Thyroid gland (tissue), 4 donors: Measurements from ENCODE around the gene PMIS2.

Experiments
- CTCF ChIP-seq, 6 experiments: fragments of 200-600 bp in 3 of 6; fragments of 450-650 bp in 3 of 6; sonication (generic) in 3 of 6; IDR thresholded peaks; one replicate each; pipeline ENCODE4 v1.5.1; 2016 to 2019; ENCODE audit warnings: antibody characterized with exemption in 6 of 6, mild to moderate bottlenecking in 2 of 6, inconsistent platforms in 1 of 6, moderate library complexity in 1 of 6
- POLR2A ChIP-seq, 2 donors: fragments of 450-650 bp; IDR thresholded peaks; one replicate each; pipeline ENCODE4 v1.6.1; 2017; ENCODE audit warnings: antibody characterized with exemption in 2 of 2, mild to moderate bottlenecking in 2 of 2, moderate library complexity in 1 of 2

GRCh38 chr19:35615036-35615435 lies 29.1 kb downstream of the PMIS2 start:
- no peak for TF ChIP-seq CTCF (IDR thresholded peaks at IDR 0.05)
- no peak for TF ChIP-seq POLR2A (IDR thresholded peaks at IDR 0.05)
